Measurements from ENCODE around the gene MZF1.
"Not testable (repeated sequence)": the region's sequence is repeated elsewhere in the genome, so short reads cannot be mapped to it uniquely, and the experiment has no call there.

MZF1 gene

GRCh38 chr19:58539169-58539559 is 34.0 kb downstream of the MZF1 start:
- not testable (repeated sequence) for DNase-seq (ENCODE audit: low spot score)

DNA sequence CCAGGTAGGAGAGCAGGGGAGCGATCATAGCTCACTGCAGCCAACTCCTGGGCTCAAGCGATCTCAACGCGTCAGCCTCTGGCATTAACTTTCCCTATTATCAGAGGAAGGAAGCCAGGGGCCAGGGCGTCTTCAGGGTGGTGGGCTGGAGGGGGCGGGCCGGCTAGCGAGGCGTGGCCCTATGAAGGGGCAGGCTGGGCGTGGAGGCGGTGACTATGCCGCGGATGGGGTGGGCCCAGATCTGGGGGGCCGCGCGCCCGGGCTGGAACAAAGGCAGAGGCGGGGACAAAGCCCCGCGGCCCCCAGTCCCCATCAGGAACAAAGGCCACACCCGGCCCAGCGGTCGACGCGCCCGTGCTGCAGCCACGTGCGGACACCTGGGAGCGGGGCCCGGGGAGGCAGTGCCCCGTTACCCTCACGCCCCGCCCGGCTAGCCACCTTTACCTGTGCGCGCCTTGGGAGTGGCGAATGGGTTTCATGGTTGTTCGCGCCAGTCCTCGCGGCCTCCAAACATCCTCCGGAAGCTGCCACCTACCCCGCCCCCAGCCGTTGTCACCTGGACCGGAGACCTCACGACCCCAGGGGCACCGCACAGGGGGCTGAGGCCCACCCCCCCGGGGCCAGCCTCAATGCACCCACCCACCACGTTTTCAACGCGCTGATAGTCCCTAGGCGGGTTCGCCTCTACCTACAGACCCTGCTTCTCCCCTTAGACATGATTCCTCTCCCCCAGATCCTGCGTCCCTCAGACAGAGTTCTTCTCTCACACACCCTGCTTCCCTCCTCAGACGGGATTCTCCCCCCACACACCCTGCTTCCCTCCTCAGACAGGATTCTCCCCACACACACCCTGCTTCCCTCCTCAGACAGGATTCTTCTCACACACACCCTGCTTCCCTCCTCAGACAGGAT is 34.6 kb downstream of the MZF1 start:
- DNase-seq (ENCODE audit: low spot score) = no peak

DNA sequence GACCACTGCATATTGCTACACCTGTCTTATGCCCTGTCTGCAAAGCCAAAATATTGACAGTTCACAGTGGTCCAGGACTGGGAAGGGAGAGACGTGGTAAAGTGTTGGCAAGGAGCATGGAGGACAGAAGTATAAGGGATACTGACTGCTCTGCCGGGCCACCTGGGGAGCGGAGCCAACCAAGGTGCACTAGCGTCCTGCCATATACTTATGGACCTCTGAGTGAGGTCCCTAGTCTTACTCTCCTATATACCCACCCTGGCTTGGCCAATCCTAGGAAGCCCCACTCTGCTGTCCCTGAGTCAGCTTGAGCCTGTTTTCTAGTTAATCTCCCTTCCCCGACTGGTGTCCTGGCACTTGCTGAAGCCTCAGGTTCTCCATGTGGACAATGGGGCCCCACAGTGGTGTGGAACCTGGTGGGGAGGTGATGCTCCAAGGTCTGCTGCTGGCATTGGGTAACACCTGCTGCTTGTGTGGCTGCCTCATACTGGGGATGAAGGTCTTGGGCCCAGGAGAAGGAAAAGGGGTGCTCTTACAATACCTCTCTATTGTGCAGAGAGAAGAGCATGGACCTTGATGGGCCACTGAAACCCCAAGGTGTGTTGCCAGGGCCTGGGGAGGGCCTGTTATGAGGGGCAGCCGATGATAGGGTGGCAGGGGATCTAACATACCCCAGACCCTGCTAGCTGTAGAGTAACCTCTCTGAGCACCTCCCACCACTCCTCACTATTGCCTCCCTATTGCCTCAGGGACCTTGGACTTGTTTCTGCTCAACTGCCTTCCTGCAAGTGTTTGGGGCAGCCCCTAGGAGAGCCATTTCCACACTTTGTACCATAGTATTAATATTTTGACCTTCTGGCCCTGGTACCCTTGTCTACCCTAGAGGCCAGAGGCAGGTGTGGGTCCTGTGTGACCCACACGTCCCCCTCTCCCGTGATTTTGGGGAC is 36.0 kb downstream of the MZF1 start:
- DNase-seq (ENCODE audit: low spot score) = no peak

DNA sequence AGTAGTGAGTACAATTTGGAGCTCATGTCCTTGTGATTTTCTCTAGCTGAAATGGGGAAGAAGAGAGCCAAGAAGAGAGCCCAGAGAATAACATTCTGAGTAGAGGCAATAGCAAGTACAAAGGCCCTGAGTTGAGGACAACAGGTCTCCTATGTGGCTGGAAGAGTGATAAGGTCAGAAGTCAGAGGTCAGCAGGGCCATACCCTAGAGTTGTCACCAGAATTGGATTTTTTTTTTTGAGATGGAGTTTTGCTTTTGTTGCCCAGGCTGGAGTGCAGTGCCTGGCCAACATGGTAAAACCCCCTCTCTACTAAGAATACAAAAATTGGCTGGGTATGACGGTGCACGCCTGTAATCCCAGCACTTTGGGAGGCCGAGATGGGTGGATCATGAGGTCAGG is 37.3 kb downstream of the MZF1 start:
- no peak for DNase-seq (ENCODE audit: low spot score)

DNA sequence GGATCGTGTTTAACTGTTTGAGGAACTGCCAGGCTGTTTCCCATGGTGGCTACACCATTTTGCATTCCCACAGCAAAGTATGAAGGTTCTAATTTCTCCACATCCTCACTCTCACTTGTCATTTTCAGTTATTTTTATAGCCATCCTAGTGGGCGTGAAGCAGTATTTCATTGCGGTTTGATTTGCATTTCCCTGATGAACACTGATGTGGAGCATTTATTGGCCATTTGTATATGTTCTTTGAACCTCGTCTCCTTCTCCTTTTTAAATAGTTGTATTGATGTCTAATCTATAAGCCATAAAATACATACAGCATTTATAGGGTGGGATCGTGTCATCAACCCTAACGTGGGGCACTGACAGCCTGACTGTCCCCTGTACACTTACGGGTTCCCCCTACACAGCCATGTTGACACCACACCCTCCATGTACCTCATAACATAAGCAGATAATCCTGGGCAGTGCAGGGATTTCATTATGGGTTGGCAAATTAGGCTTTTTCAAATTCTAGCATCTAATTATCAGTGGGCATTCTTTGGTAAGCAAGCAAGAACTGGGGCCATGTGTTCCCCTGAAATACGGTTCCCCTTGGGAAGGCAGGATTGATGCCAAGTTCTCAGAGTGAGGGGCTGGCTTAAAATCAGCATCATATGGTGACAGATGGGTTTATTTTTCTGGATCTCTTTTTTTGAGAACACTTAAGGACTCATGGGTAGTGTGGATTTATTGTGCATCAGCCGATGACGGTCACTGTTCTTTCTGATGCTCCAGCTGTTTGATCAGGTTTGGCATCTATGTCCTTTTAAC is 41.9 kb downstream of the MZF1 start:
- no peak for DNase-seq (ENCODE audit: low spot score)

DNA sequence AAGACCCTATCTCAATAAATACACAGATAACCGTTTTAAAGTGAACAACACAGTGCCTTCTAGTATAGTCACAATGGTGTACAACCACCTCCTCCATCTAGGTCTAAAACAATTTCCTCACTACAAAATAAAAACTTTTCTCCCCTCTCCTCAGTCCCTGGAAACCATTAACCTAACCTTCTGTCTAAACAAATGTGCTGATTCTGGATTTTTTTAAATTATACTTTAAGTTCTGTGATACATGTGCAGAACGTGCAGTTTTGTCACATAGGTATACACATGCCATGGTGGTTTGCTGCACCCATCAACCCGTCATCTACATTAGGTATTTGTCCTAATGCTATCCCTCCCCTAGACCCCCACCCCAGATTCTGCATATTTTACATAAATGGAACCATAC is 43.7 kb downstream of the MZF1 start:
- DNase-seq (ENCODE audit: low spot score) = no peak

GRCh38 chr19:58522709-58523108 is 50.4 kb downstream of the MZF1 start:
- no peak for DNase-seq (ENCODE audit: low spot score)

DNA sequence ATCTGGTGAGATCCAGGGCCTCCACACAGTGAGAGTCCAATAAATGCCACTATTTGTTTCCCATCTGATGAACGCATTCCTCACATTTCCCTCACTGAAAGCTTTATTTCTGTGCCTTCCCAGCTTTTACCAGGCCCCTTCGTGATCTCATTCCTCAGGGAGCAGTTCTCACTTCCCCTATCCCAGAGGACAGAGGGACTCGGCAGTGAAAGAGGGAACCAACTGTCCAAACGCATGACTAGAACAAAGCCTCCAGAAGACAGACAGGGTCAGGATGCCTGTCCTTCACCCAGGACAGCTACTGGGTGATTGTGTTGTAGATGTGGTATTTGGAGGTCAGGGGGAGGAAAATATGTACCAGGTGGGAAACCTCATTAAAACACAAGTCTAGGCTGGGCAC is 51.5 kb downstream of the MZF1 start:
- no peak for DNase-seq (ENCODE audit: low spot score)

GRCh38 chr19:58520257-58520599 is 52.9 kb downstream of the MZF1 start:
- DNase-seq (ENCODE audit: low spot score) = no peak

DNA sequence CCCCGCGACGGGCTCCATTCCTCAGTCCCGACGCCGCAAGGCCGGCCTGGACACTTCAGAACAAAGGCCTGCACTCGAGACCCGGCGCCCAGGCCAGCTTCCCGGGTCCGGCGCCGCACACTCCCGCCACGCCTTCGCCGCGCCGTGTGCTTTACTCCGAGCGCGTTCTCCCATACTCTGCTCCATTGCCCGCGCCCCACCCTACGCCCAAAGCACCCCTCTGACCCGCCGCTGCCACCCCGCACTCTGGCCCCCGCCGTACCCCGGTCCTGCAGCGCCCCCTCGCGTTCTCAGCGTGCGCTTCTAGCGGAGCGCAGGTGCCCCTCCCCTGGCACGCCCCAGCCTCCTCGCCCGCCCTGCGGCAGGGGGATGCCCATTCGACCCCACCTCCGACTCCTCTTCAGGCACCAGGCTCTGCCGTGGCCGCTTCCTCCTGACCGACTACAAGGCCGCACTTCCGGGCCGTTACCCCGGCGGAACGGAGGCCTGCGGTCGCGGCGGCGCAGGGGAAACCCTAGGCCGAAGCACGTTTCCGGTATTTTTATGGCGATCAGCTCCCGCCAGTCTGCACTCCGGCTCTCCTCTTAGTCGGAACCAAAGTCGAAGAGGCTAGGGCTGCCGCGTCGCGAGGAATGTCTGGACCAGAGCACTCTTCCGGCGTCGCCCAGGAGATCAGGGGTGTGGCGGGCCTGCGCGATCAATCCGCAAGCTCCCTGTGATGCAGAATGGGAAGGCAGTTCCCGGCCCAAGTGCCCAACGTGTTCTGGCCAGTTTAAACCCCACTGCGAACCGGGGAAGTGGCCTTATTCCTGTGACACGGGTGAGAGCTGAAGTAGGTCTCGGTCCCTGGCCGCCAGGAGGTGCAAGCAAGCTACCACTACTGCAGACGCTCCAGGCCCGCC is 53.5 kb downstream of the MZF1 start, which contains the start of gene ZBTB45:
ZBTB45 (minus strand) TSS at position 456 of the 902 bp plus-strand sequence. CDS start 2,137 bp downstream, outside the sequence.
- peak; percentile 89 for DNase-seq (ENCODE audit: low spot score)

- DNase-seq (ENCODE audit: low spot score) = peak; percentile 80
These were observed 54.1 kb downstream of the MZF1 start for GRCh38 chr19:58519087-58519354.

DNA sequence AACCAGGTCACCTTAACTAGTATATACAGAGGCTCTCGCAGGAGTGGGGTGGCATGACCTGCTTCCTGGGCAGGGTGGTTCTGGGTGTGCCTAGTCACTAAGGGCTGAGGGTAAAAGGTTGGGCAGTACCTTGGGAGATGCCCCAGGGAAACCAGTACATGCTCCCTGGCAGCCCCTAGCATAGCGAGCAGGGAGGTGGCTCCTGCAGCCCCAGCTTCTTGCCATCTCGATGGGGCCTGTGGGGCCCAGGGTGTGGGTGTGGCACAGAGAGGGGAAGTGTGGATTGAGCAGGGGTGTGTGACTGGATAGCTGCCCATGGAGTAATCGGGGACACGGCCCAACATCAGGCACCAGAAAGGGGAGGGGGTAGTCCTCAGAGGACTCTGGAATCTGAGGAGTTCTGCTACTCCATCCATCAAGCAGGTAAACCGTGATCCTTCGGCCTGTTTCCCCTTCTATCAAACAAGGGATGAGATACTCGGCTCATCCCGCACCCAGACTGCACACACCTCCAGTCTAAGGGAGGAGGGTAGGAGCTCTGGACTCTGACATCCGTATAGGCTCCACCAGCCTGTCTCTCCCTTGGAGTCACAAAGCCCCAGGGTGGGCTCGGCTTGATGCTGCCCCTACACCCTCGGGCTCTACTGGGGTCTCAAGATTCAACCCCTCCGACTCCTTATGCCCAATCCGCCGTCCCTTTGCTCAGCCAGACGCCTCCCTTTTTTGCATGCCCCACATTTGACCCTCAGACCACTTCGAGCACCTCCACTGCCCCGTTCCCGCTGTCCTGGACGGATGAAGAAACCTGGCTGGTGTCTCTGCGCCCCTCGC is 54.7 kb downstream of the MZF1 start:
- no peak for DNase-seq (ENCODE audit: low spot score)

DNA sequence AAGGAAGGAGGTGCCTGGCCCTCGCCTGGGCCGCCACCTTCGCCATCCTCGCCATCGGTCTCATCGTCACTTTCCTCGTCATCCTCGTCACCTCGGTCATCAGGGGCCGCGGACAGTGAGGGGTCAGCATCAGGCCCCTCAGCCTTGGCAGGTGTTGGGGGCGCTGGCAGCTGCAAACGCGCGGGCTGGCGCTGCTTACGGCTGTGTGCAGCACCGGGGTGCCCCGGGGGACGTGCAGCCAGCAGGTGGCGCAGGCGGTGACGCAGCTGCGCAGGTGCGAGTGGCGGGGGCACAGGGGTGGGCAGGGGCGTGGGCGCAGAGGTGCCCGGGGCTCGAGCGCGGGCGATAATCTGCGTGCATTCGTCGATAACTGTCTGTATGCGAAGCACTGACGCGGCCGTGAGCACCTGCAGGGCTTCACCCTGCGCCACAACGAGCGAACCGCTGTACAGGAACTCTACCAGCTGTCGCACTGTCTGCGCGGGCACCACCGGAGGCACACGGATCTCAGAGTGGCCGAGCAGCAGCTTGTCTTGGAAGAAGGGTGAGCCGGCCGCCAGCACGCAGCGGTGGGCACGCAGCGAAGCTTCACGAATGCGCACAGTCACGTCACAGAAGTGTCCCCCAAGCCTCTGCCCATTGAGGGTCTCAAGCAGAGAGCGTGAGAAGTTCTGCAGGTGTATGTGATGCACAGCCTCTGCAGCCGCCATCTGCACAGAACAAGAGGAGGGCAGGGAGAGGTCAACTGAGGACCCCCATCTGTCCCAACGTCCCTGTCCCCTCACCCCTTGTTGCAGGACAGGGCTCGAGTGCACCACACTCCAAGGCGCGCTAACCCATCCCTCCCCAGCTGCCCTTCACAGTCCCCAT is 55.9 kb downstream of the MZF1 start:
- no peak for DNase-seq (ENCODE audit: low spot score)

DNA sequence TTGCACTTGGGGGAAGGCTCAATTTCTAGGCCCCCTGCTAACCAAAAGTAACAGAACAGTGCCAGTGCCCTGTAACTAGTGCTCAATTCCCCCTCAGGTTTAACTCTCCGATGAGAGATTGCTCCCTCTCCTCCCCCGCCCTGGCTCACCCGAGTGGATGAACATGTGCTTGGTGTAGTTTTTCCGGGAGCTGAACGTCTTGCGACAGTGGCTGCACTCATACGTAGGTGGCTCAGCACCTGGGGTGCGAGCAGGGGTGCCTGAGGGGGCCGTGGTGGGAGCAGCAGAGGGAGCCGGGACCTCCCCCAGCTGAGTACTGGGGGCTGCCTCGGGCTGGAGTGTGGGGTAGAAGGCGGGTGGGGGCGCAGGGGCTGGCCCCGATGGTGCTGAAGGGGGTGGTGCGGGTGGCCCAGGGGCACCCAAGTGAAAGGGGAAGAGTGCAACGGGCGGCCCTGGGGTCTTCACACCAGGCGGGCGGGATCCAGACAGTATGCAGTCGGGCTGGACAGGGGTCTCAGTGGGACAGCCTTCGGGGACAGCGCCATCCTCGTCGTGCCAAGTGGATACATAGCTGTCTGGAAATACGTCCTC is 56.8 kb downstream of the MZF1 start:
- no peak for DNase-seq (ENCODE audit: low spot score)

- DNase-seq (ENCODE audit: low spot score) = no peak
These were observed 57.9 kb downstream of the MZF1 start for GRCh38 chr19:58515259-58515658.

DNA sequence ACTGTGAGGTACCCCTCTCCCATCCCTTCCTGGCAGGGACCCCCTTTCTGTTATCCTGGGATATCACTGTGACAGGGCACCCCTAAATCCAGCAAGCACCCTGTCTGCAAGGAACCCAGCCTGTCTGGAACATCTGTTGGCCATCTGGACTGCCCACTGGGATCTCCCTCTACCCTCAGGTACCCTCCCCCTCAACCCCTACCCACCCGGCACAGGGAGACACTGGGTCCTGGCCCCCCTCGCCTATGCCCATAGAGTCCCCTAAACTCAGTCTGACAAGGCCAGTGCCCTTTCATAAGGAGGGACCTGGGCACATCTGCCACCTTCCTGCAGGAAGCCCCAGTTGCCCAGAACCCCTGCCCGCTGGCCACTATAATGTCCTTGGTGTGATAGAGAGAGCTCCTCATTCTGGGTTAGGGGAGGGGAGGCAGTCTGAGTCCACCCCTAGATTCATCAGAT is 58.5 kb downstream of the MZF1 start:
- DNase-seq (ENCODE audit: low spot score) = no peak

DNA sequence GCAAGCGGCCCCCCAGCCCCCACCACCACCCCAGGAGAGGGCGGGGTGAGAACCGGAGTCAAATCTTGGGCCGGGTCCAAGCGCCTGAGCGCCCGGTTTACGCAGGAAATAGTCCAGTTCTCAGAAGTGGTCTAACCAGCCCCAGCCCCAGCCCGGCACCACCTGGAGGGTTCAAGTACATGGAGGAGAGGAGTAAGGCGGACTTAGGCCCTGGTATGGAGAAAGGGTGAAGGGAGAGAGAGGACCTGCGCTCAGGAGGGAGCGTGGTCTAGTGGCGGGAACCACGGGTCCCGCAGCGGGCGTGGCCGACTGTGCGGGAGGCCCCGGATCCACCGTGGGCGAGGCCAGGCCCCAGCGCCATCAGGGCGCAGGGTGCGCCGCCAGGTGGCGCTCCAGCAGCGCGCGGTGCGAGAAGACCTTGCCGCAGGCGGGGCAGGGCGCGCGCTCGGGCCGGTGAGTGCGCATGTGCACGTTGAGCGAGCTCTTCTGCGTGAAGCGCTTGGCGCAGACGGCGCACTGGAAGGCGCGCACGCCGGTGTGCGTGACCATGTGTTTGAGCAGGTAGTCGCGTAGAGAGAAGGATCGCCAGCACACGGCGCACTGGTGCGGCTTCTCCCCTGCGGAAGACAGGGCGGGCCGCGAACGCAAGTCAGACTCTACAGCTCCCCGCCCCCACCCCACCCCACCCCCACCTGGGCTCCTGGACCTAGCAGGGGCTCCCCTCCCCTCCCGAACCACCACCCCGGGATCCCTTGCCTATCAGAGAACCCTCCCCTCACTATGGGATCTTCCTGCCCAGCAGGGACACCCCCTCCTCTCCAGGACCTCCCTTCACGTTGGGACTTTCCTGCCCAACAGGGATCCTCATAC is 59.2 kb downstream of the MZF1 start:
- peak; percentile 99 for DNase-seq (ENCODE audit: low spot score)

GRCh38 chr19:58513213-58513693 is 59.9 kb downstream of the MZF1 start:
- DNase-seq (ENCODE audit: low spot score) = no peak
